Neural crest cell (in vitro differentiated cells): Measurements from ENCODE around the gene GALNT1. TPM values are rescaled to one million over a fixed set of nuclear protein-coding genes. Genes with fewer than 3 reads are reported as not detected.

Experiments used
- DNase-seq: peaks from one replicate; pipeline ENCODE4 v3.0.0; 2021; ENCODE audit warnings: low read depth, mixed read lengths, low spot score
- H3K27ac Mint-ChIP-seq: one replicate; pipeline ENCODE4 v1.8.0; 2021; ENCODE audit warnings: mild to moderate bottlenecking, mixed read lengths; ENCODE audit not compliant: unreplicated experiment
- H3K27me3 Mint-ChIP-seq: 2 replicates; pipeline ENCODE4 v1.8.0; 2021; ENCODE audit warnings: low read depth, mild to moderate bottlenecking, mixed read lengths
- H3K36me3 Mint-ChIP-seq: 2 replicates; pipeline ENCODE4 v1.8.0; 2021; ENCODE audit warnings: low read depth, mild to moderate bottlenecking, mixed read lengths
- H3K4me1 Mint-ChIP-seq: 2 replicates; pipeline ENCODE4 v1.8.0; 2021; ENCODE audit warnings: mixed read lengths
- H3K4me3 Mint-ChIP-seq: one replicate; pipeline ENCODE4 v1.8.0; 2021; ENCODE audit warnings: mild to moderate bottlenecking, mixed read lengths
- H3K9me3 Mint-ChIP-seq: 2 replicates; pipeline ENCODE4 v1.8.0; 2021; ENCODE audit warnings: mixed read lengths
- total RNA-seq: library from RNA; stranded (reverse); gene quantifications from 2 replicates; pipeline ENCODE4 v1.2.1, GENCODE V29; 2021
- TF ChIP-seq, protein P1 (sequence below): fragments of 200-600 bp; sonication (generic); conservative IDR thresholded peaks from 2 replicates; pipeline ENCODE4 v1.5.0; 2021; ENCODE audit warnings: antibody characterized with exemption, mild to moderate bottlenecking

GALNT1 gene
- total RNA-seq, 1 donor from 2014 or later: 93.5 TPM

DNA sequence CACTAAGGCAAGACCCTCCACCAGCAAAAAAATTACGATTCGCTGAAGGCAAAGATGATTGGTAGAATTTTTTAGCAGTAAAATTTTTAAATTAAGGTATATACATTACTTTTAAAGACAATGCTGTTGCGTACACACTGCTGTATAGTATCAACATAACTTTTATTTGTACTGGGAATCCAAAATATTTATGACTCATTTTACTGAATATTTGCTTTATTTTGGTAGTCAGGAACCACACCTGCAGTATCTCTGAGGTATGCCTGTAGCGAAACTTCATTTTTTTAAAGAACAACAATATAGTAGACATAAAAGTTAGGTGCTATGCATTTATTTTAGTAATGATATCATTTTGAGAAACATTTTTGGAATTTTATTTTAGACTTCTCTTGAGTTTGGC lies 57.8 kb downstream of the GALNT1 start:
- H3K27ac Mint-ChIP-seq: no peak overlapping the region
- no peaks in the 10 kb centered on the region for H3K4me1 Mint-ChIP-seq
- no peak for DNase-seq
- H3K36me3 Mint-ChIP-seq: peaks cover 44% of the 10 kb centered on the region
- no peak overlapping the region for H3K4me3 Mint-ChIP-seq
- TF ChIP-seq, protein P1, sequence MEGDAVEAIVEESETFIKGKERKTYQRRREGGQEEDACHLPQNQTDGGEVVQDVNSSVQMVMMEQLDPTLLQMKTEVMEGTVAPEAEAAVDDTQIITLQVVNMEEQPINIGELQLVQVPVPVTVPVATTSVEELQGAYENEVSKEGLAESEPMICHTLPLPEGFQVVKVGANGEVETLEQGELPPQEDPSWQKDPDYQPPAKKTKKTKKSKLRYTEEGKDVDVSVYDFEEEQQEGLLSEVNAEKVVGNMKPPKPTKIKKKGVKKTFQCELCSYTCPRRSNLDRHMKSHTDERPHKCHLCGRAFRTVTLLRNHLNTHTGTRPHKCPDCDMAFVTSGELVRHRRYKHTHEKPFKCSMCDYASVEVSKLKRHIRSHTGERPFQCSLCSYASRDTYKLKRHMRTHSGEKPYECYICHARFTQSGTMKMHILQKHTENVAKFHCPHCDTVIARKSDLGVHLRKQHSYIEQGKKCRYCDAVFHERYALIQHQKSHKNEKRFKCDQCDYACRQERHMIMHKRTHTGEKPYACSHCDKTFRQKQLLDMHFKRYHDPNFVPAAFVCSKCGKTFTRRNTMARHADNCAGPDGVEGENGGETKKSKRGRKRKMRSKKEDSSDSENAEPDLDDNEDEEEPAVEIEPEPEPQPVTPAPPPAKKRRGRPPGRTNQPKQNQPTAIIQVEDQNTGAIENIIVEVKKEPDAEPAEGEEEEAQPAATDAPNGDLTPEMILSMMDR: no peak
- peaks cover 16% of the 10 kb centered on the region for H3K9me3 Mint-ChIP-seq
- no peaks in the 10 kb centered on the region for H3K27me3 Mint-ChIP-seq

DNA sequence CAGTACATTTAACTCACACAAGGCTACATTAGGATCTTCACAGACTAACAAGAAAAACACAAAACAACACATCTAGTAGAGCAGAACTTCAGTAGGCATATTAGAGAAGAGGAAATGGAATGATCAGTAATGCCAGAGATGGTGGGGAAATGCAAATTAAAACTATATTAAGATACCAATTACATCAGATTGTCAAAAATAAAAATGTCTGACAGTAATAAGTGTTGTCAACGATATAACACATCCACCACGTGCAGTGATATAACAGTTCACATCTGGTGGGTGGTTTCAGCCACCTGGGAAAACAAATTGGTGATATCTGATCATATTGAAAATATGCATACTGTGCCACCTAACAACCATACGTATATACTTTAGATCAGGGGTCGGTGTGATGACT lies 59.9 kb downstream of the GALNT1 start:
- TF ChIP-seq, protein P1: no peak
- Mint-ChIP-seq H3K36me3 (peaks cover 49% of the 10 kb centered on the region), H3K27ac (no peak overlapping the region), H3K4me3 (no peak overlapping the region), H3K4me1 (no peaks in the 10 kb centered on the region), H3K27me3 (no peaks in the 10 kb centered on the region), H3K9me3 (peaks cover 21% of the 10 kb centered on the region)
- DNase-seq: no peak

DNA sequence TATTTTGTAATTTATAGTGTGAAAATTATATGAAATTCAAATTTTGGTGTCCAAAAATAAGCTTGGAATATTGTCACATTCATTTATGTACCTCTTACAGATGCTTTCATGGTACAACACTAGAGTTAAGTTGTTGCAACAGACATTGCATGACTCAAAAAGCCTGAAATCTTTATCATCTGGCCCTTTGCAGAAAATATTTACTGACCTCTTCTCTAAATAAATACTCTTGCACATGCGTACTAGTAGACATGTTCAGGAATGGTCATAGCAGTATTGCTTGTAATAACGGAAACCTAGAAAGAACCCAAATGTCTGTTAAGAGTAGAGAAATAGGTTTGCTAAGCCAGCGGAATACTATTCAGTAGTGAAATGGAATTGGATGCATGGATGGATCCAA lies 60.4 kb downstream of the GALNT1 start:
- Mint-ChIP-seq H3K27ac (no peak overlapping the region), H3K9me3 (peaks cover 22% of the 10 kb centered on the region), H3K4me3 (no peak overlapping the region), H3K27me3 (no peaks in the 10 kb centered on the region), H3K36me3 (peaks cover 49% of the 10 kb centered on the region), H3K4me1 (no peaks in the 10 kb centered on the region)
- TF ChIP-seq, protein P1: no peak
- no peak for DNase-seq

DNA sequence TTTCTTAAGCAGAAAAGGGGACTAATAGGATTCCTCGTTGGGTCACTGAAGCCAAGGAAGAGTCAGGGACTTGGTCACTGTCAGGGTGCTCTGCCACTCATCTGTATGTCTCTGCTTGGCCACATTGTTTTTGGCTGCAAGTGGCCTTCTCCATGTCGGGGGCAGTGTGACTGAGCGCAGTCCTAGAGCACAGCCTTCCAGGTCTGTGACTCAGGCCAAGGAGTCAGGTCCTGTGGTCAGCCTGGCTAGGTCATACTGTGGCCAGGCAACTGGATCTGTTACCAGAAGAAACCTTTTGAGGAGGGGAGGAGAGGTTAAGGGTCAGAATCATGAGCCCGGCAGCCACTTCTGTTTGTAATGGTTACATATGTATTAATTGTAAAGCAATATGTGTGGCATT lies 61.3 kb downstream of the GALNT1 start:
- Mint-ChIP-seq H3K4me1 (no peaks in the 10 kb centered on the region), H3K4me3 (no peak overlapping the region), H3K27ac (no peak overlapping the region), H3K27me3 (no peaks in the 10 kb centered on the region), H3K9me3 (peaks cover 25% of the 10 kb centered on the region), H3K36me3 (peaks cover 49% of the 10 kb centered on the region)
- TF ChIP-seq, protein P1: no peak
- DNase-seq: no peak

DNA sequence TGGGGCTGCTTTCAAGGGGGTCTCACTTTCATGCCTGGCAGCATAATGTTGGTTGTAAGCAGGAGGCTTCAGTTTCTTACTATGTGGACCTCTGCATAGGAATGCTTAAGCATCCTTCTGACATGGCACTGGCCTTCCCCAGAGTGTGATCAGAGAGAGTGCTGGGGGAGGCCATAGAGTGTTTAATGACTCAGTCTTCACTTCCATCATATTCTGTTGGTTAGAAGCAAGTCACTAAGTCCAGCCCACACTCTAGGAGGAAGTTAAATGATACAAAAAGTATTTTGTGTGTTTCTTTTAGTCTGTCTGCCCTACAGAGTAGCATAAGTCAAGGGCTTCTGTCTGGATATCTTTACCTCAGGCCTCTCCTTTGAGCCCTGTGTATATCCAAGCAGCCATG lies 64.9 kb downstream of the GALNT1 start:
- H3K27me3 Mint-ChIP-seq: no peaks in the 10 kb centered on the region
- H3K4me1 Mint-ChIP-seq: peaks cover 17% of the 10 kb centered on the region
- DNase-seq: no peak
- H3K36me3 Mint-ChIP-seq: peaks cover 42% of the 10 kb centered on the region
- no peak overlapping the region for H3K4me3 Mint-ChIP-seq
- H3K9me3 Mint-ChIP-seq: peaks cover 26% of the 10 kb centered on the region
- no peak overlapping the region for H3K27ac Mint-ChIP-seq
- TF ChIP-seq, protein P1: no peak
